Measurements from ENCODE around the gene ULK4.

Gene ULK4

DNA sequence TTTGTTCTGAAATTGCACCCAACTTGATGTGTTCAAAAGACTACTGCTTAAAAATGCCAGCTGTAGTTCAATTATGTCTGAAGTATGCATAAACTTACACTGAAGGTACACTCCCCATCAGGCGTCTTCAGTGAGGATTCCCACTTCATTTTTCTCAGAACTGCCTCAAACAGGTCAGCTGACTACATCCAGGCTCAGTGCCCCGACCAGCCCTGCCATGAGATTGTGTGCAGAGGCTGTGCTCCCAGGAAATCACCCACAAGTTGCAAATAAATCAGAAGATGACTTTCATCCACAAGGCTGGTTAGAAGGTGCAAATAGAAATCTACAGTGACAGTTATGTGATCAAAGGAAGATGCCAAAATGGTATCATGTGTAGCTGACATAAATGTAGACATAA, 711.1 kb downstream of the ULK4 start:
- Mint-ChIP-seq H3K4me1 (peaks cover 14% of the 10 kb centered on the region), H3K27me3 (no peaks in the 10 kb centered on the region), H3K36me3 (peaks cover 16% of the 10 kb centered on the region), H3K9me3 (peaks cover 4% of the 10 kb centered on the region), H3K27ac (no peak overlapping the region), H3K4me3 (no peak overlapping the region)
- no peak for ATAC-seq

GRCh38 chr3:41249318-41249717, 712.6 kb downstream of the ULK4 start:
- Mint-ChIP-seq H3K27ac (no peak overlapping the region), H3K9me3 (peaks cover 4% of the 10 kb centered on the region), H3K27me3 (no peaks in the 10 kb centered on the region), H3K36me3 (peaks cover 24% of the 10 kb centered on the region), H3K4me3 (no peak overlapping the region), H3K4me1 (peaks cover 14% of the 10 kb centered on the region)
- ATAC-seq = no peak

DNA sequence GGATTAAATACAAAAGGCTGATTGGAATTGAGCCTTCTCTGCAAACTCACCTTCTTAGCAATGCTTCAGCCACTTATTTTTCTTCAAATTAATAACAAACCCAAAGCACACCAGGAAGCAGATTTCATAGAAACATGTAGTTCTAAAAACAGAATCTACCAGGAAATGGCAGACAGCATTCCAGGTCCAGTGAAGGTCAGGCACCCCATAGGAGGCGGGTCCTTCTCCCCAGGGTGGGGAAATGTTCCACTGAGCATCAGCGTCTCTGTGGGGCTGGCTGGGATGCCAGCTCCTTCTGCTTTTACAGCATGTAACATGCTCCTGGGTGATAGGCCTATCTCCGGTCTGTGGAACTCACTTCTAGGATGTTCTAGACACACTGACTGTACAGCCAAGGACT, 713.4 kb downstream of the ULK4 start:
- no peak overlapping the region for H3K27ac Mint-ChIP-seq
- peaks cover 20% of the 10 kb centered on the region for H3K36me3 Mint-ChIP-seq
- H3K9me3 Mint-ChIP-seq = peaks cover 4% of the 10 kb centered on the region
- H3K27me3 Mint-ChIP-seq = no peaks in the 10 kb centered on the region
- no peak for ATAC-seq
- no peak overlapping the region for H3K4me3 Mint-ChIP-seq
- H3K4me1 Mint-ChIP-seq = peaks cover 14% of the 10 kb centered on the region

DNA sequence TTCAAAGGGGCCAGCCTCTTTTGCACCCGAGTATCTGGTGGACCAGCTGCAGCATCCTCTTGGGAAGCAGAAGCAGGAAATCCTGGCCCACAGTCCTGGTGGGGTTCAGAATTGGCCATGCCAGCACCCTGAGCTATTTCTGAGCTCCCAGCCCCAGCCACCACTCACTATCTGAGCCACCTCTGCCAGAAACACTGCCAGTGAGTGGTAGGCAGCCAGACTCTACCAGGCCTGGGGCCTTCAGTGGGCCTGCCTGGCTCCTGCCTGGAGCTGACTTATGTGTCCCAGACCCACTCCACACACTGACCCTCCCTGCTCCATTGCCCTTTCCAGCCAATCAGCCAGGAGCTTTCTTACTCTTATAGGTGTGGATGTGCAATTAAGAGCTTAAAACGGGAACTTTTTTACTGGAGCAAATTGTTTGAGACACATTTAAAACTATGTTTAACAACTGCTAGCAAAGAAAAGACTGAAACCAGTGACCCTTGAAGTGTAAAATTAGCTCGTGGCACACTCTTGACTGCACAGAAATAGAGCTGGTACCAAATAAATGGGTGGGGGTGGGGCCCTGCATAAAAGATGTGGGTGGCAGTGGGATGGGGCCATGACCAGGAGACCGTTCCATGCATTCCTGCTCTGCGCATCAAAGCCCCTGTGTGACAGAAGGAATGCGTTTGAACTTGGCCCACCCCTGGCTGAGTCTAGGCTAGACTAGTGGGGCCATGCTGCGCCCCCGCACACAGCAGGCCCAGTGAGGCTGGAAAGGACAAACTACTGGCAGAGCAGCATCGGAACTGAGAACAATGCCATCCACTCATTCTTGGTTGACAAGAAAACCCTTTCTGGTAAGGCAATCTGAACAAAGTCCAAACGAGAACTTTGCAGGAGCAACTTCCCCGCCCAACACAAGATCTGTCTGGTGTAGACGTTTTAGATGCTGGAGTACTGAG, 714.6 kb downstream of the ULK4 start:
- Mint-ChIP-seq H3K4me3 (no peak overlapping the region), H3K4me1 (peaks cover 14% of the 10 kb centered on the region), H3K27ac (no peak overlapping the region), H3K36me3 (peaks cover 11% of the 10 kb centered on the region), H3K27me3 (no peaks in the 10 kb centered on the region), H3K9me3 (no peaks in the 10 kb centered on the region)
- no peak for ATAC-seq

DNA sequence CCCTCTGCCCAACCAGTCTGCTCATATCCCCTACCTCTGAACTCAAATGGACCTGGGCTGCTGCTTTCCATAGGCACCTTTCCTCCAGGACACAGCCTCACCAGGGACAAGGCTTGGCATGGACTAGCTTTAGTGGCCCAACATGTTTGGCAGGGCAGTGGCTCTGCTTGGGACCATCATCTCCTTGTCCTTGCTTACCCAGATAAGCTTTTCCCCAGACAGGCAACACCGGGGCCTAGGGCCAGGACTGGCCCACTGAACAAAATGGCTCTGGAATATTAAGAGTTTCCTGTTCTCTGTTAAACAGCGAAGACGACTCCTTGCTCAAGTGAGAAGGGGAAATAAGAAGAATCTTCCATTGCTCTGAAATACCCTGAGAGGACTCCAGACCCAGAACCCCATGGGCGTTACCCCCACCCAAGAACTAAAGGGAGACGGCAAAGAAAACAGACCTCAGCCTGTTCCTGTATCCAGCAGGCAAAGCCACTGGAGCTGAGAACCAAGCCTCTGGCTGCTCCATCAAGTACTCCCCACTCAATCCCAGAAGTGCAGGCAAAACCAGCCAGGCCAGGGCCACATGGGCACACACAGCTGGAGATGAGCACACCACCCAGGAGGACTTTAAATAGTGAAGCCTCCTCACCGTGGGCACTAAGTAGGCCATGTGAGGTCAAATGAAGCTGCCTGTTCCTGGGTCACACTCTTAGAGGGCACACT, 717.1 kb downstream of the ULK4 start:
- no peak overlapping the region for H3K27ac Mint-ChIP-seq

GRCh38 chr3:41243183-41243582, 718.7 kb downstream of the ULK4 start:
- Mint-ChIP-seq H3K4me1 (peaks cover 8% of the 10 kb centered on the region), H3K36me3 (peaks cover 28% of the 10 kb centered on the region), H3K4me3 (no peak overlapping the region), H3K27me3 (no peaks in the 10 kb centered on the region), H3K9me3 (no peaks in the 10 kb centered on the region), H3K27ac (no peak overlapping the region)
- no peak for ATAC-seq

More for the DNA sequence above, 717.1 kb downstream of the ULK4 start:
- no peaks in the 10 kb centered on the region for H3K9me3 Mint-ChIP-seq
- peaks cover 12% of the 10 kb centered on the region for H3K36me3 Mint-ChIP-seq
- H3K4me3 Mint-ChIP-seq = no peak overlapping the region
- peaks cover 8% of the 10 kb centered on the region for H3K4me1 Mint-ChIP-seq
- H3K27me3 Mint-ChIP-seq = no peaks in the 10 kb centered on the region
- ATAC-seq = peak; percentile 22

DNA sequence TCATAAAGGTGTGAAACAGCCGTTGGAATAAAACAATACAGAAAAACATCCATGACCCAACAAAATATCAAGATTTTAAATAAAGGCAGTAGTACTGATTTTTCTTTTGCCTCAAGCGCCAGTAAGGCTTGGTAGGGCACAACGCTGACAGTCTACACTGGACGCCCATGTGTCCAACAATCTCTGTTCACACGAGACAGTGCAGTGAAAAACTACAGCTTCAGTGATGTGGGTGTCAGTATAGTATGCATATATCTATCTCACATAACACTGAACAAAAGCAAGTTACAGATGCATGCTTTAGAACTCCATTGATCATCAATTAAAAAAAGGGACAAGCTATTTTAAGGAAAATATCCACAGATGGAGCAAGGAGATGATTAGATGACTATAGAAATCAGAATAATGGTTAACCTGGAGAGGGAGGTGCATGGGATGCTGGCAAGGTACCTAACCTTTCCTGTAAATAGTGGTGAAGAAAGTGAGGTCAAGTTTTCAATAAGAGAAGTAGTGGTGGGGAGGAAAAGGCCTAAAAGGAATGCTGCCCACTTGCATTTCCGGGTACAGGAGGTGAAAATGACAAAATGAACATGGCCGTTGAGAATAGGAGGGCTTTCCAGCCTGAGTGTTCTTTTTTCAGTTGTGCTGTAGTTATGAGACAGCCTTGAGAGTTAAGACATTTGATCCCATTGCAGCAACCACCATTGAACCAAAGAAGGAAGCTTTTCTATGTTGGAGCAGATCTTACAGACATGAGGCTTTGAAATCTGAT, 719.9 kb downstream of the ULK4 start:
- H3K27me3 Mint-ChIP-seq = no peaks in the 10 kb centered on the region
- ATAC-seq = no peak
- no peaks in the 10 kb centered on the region for H3K9me3 Mint-ChIP-seq
- no peak overlapping the region for H3K4me3 Mint-ChIP-seq
- no peaks in the 10 kb centered on the region for H3K4me1 Mint-ChIP-seq
- H3K36me3 Mint-ChIP-seq = peaks cover 40% of the 10 kb centered on the region
- H3K27ac Mint-ChIP-seq = no peak overlapping the region

DNA sequence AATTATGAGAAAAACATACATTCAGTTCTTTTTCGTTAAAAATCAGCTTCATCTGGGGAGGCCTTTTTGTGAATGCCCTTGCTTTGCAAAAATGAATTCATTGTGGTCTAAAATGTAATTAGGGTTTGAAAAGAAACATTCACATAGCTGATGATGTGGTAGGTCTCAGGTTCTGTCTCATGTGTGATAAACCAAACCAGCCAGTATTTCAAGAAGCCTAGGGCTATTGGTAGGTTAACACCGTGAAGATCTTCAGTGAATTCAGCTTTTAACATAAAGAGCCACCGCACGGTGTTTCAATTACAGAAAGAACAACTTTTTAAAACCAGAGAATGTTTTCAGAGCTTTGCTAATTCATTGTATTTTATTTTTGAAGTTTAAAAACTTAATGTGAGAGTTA, 720.7 kb downstream of the ULK4 start:
- Mint-ChIP-seq H3K36me3 (peaks cover 42% of the 10 kb centered on the region), H3K27me3 (no peaks in the 10 kb centered on the region), H3K9me3 (no peaks in the 10 kb centered on the region), H3K4me3 (no peak overlapping the region), H3K4me1 (no peaks in the 10 kb centered on the region), H3K27ac (no peak overlapping the region)
- ATAC-seq = no peak

- Mint-ChIP-seq H3K36me3 (peaks cover 49% of the 10 kb centered on the region), H3K4me3 (no peak overlapping the region), H3K27ac (no peak overlapping the region), H3K27me3 (no peaks in the 10 kb centered on the region), H3K4me1 (no peaks in the 10 kb centered on the region), H3K9me3 (no peaks in the 10 kb centered on the region)
- no peak for ATAC-seq
Observed at GRCh38 chr3:41239587-41239986, 722.3 kb downstream of the ULK4 start.

- Mint-ChIP-seq H3K27me3 (no peaks in the 10 kb centered on the region), H3K27ac (no peak overlapping the region), H3K9me3 (no peaks in the 10 kb centered on the region), H3K4me1 (no peaks in the 10 kb centered on the region), H3K4me3 (no peak overlapping the region), H3K36me3 (peaks cover 66% of the 10 kb centered on the region)
- ATAC-seq = no peak
Observed at GRCh38 chr3:41237907-41238306, 724.0 kb downstream of the ULK4 start.

- ATAC-seq = no peak
- Mint-ChIP-seq H3K4me3 (no peak overlapping the region), H3K4me1 (no peaks in the 10 kb centered on the region), H3K36me3 (peaks cover 81% of the 10 kb centered on the region), H3K27me3 (no peaks in the 10 kb centered on the region), H3K27ac (no peak overlapping the region), H3K9me3 (no peaks in the 10 kb centered on the region)
Observed at GRCh38 chr3:41236228-41236627, 725.7 kb downstream of the ULK4 start.

GRCh38 chr3:41234823-41235721, 726.8 kb downstream of the ULK4 start:
- ATAC-seq = no peak
- Mint-ChIP-seq H3K4me1 (peaks cover 7% of the 10 kb centered on the region), H3K27me3 (no peaks in the 10 kb centered on the region), H3K27ac (peak overlapping the region; percentile 60), H3K9me3 (no peaks in the 10 kb centered on the region), H3K4me3 (no peak overlapping the region), H3K36me3 (peaks cover 91% of the 10 kb centered on the region)

- H3K4me1 Mint-ChIP-seq = peaks cover 54% of the 10 kb centered on the region
- no peak overlapping the region for H3K27ac Mint-ChIP-seq
- H3K36me3 Mint-ChIP-seq = peaks cover 49% of the 10 kb centered on the region
- no peaks in the 10 kb centered on the region for H3K27me3 Mint-ChIP-seq
- no peak overlapping the region for H3K4me3 Mint-ChIP-seq
- no peak for ATAC-seq
- H3K9me3 Mint-ChIP-seq = no peaks in the 10 kb centered on the region
Observed at GRCh38 chr3:41224120-41224806, 737.6 kb downstream of the ULK4 start.

DNA sequence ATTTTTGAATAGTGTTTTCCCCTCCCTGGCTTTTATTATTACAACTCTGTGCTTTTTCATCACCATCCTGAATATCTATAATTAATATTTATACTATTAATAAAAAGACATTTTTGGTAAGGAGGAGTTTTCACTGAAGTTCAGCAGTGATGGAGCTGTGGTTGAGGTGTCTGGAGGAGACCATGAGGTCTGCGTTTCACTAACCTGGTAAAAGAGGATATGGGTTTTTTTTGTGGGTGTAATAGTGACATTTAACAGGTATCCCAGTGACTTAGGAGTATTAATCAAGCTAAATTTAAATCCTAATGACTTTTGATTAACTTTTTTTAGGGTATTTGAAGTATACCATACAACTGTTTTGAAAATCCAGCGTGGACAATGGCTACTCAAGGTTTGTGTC, 738.2 kb downstream of the ULK4 start:
- ATAC-seq = peak; percentile 62
- H3K4me1 Mint-ChIP-seq = peaks cover 56% of the 10 kb centered on the region
- H3K36me3 Mint-ChIP-seq = peaks cover 44% of the 10 kb centered on the region
- no peaks in the 10 kb centered on the region for H3K27me3 Mint-ChIP-seq
- H3K9me3 Mint-ChIP-seq = no peaks in the 10 kb centered on the region
- no peak overlapping the region for H3K27ac Mint-ChIP-seq
- no peak overlapping the region for H3K4me3 Mint-ChIP-seq

All from stimulated activated memory B cell treated with anti-CD40 and anti-IgM and Interleukin-4, amounts not matched to agents 10 μg/mL and 1 μg/mL and 100 μg/mL, for 72 hours (primary cell).